Activated CD4-positive, CD25-positive, alpha-beta regulatory T cell (primary cell): ENCODE data around the gene C1orf21.
"Not testable (repeated sequence)": the region's sequence is repeated elsewhere in the genome, so short reads cannot be mapped to it uniquely, and the experiment has no call there.

Source experiments
- DNase-seq, 4 experiments: peaks; one replicate each; lab custom pipeline; 2025; lab: John Stamatoyannopoulos, UW

The C1orf21 gene

GRCh38 chr1:184604152-184604900, 217.5 kb downstream of the C1orf21 start:
- DNase-seq: no peak

GRCh38 chr1:184605941-184606340, 219.1 kb downstream of the C1orf21 start:
- no peak for DNase-seq

GRCh38 chr1:184606786-184607185, 220.0 kb downstream of the C1orf21 start:
- no peak for DNase-seq

GRCh38 chr1:184608581-184608980, 221.8 kb downstream of the C1orf21 start:
- no peak for DNase-seq

GRCh38 chr1:184608990-184609389, 222.2 kb downstream of the C1orf21 start:
- no peak for DNase-seq

GRCh38 chr1:184610876-184611595, 224.2 kb downstream of the C1orf21 start:
- no peak for DNase-seq

- DNase-seq: not testable (repeated sequence)
These were observed 225.4 kb downstream of the C1orf21 start for GRCh38 chr1:184612229-184612628.

- no peak for DNase-seq
These were observed 227.8 kb downstream of the C1orf21 start for GRCh38 chr1:184614667-184615066.

- no peak for DNase-seq
These were observed 228.5 kb downstream of the C1orf21 start for GRCh38 chr1:184615301-184615700.

- DNase-seq: no peak
These were observed 229.7 kb downstream of the C1orf21 start for GRCh38 chr1:184616504-184616903.

- no peak for DNase-seq
These were observed 230.7 kb downstream of the C1orf21 start for GRCh38 chr1:184617433-184618029.

GRCh38 chr1:184618851-184619250, 232.0 kb downstream of the C1orf21 start:
- no peak for DNase-seq

GRCh38 chr1:184620469-184620868, 233.6 kb downstream of the C1orf21 start:
- no peak for DNase-seq

GRCh38 chr1:184621260-184621659, 234.4 kb downstream of the C1orf21 start:
- no peak for DNase-seq

GRCh38 chr1:184622136-184622823, 235.5 kb downstream of the C1orf21 start:
- DNase-seq: no peak

GRCh38 chr1:184623404-184623803, 236.6 kb downstream of the C1orf21 start:
- no peak for DNase-seq

- no peak for DNase-seq
These were observed 237.2 kb downstream of the C1orf21 start for GRCh38 chr1:184624051-184624450.

- DNase-seq: no peak
These were observed 237.8 kb downstream of the C1orf21 start for GRCh38 chr1:184624626-184625025.

GRCh38 chr1:184625271-184625670, 238.4 kb downstream of the C1orf21 start:
- no peak for DNase-seq

- no peak for DNase-seq
These were observed 239.5 kb downstream of the C1orf21 start for GRCh38 chr1:184626076-184627006.

GRCh38 chr1:184627007-184627341, 240.1 kb downstream of the C1orf21 start:
- no peak for DNase-seq
